SHP77 (cell line): ENCODE measurements around the gene CHD5.

Source experiments
- DNase-seq, 2 experiments: peaks; one replicate each; lab custom pipeline; 2025; lab: John Stamatoyannopoulos, UW

CHD5 gene

GRCh38 chr1:6134206-6134605, 45.9 kb downstream of the CHD5 start:
- no peak for DNase-seq

DNA sequence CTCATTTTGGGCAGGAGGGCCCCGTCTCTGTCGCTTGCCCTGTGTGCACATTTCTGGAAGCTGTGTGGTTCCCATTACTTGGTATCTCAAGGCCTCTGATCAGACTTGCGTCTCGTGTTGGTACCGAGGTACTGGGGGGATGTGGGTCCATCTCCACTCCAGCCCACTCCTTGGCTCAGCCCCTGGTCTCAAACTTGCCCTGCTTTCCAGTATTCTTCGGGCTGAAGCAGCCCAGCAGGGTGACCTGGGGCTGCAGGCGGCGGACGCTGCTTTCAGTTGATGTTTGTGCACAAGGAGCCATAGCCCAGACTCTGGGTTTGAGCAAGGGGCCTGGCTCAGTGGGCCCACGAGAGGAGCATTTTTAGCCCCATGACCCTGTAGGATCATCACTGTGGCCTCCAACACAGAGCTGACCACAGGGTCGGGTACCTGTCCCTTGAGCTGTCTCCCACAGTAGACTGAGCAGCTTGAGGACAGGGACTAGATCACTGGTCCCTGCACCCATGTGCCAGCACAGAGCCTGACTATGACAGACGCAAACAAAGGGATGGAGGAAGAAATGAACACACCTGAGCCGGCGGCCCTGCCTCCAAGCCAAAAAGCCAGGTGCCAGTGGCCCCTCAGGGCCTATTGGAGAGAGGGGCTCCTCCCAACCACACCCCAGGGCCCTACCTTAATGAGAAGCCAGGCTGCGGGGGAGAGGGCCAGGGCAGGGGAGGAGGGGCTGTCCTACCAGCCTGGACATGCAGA, 46.8 kb downstream of the CHD5 start:
- DNase-seq: no peak

DNA sequence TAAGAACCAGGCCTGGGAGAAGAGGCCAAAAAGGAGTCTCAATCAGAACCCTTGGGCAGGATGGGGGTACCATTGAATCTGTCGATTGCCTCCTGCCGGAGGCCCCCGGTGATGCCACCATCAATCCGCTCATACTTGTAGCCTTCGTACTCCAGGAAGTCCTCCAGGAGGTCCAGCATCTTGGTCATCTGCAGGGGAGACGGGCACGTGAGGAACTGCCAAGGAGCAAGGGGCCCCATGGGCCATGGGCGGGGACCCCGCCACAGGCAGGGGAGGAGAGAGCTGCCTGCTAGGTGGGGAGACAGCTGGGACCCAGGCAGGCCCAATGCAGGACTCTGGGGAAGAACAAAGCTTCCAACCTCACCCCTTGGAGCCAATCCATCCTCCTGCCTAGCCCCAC, 48.6 kb downstream of the CHD5 start:
- DNase-seq: no peak

- no peak for DNase-seq
Measured at GRCh38 chr1:6130596-6130995, 49.5 kb downstream of the CHD5 start.

GRCh38 chr1:6130036-6130435, 50.1 kb downstream of the CHD5 start:
- no peak for DNase-seq

- DNase-seq: no peak
Measured at GRCh38 chr1:6129313-6129712, 50.8 kb downstream of the CHD5 start.

- DNase-seq: no peak
Measured at GRCh38 chr1:6128276-6129081, 51.6 kb downstream of the CHD5 start.

- DNase-seq: no peak
Measured at GRCh38 chr1:6127587-6128163, 52.4 kb downstream of the CHD5 start.

DNA sequence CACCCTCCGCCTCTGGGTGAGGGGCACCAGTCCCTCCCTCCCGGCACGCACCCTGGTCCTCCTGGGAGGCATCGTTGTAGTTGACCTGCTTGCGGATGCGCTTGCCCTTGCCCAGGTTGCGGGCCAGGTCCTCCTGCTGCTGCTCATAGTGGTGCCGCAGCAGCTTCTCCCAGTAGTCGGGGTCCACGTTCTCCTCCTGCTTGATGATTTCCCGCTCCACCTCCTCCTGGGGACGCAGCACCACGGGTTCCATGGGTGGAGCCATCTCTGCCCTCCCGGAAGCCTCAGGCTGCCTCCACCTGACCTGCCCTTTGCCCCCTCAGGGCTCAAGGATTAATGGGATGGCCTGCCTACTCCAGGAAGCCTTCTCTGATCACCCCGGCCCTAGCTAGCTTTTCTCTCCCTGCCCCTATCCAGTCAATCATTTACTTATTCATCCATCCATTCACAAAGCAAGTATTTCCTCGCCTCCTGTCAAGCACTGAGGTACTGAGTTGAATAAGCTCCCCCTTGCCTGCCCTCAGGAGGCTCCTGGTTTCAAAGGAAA, 53.5 kb downstream of the CHD5 start:
- DNase-seq: no peak

GRCh38 chr1:6126028-6126427, 54.1 kb downstream of the CHD5 start:
- DNase-seq: no peak

- DNase-seq: no peak
Measured at GRCh38 chr1:6125366-6125765, 54.8 kb downstream of the CHD5 start.

- DNase-seq: no peak
Measured at GRCh38 chr1:6124746-6125365, 55.3 kb downstream of the CHD5 start.

- no peak for DNase-seq
Measured at GRCh38 chr1:6124341-6124740, 55.8 kb downstream of the CHD5 start.

DNA sequence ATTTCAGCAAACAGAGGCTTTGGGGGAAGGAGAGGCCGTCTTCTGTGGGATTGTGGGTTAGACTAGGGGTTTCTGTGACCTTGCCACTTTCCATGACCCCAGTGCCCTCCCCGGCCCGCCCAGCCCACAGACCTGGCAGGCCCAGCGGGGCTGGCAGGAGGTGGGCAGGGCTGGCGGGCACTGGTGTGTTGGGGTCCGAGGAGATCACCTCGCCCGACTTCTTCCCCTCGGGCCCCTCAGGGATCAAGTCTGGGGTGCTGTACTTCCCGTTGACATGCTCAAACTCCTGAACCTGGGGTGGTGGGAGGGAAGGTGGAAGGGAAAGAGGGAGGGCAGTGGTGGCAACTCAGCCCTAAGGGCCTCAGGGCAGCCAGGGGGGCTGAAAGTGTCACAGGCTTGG, 56.3 kb downstream of the CHD5 start:
- DNase-seq: no peak

GRCh38 chr1:6123083-6123482, 57.0 kb downstream of the CHD5 start:
- no peak for DNase-seq

GRCh38 chr1:6121651-6122370, 58.3 kb downstream of the CHD5 start:
- DNase-seq: no peak

GRCh38 chr1:6121021-6121421, 59.1 kb downstream of the CHD5 start:
- no peak for DNase-seq

DNA sequence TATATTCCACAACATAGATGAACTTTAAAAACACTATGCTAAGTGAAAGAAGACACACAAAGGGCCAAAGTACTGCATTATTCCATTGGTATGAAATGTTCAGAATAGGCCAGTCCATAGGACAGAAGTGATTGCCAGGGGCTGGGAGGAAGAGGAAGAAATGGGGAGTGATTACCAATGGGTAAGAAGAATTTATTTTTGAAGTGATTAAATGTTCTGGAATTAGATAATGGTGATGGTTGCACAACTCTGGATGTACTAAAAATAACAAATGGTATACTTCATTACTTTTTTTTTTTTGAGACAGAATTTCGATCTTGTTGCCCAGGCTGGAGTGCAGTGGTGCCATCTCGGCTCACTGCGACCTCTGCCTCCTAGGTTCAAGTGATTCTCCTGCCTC, 61.7 kb downstream of the CHD5 start:
- DNase-seq: no peak

DNA sequence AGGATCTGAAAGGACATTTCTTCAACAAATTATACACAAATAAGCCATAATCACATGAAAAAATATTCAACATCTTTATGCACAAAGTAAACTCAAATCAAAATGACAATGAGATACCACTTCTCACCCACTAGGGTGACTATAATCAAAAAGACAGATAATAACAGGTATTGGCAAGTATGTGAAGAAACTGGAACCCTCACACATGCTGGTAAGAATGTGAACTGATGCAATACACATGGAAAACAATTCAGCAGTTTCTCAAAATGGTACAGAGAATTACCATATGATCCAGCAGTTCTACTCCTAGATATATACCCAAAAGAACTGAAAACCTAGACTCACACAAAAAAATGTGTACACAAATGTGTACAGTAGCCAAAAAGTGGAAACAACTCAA, 62.5 kb downstream of the CHD5 start:
- DNase-seq: no peak

- DNase-seq: no peak
Measured at GRCh38 chr1:6117064-6117463, 63.1 kb downstream of the CHD5 start.

DNA sequence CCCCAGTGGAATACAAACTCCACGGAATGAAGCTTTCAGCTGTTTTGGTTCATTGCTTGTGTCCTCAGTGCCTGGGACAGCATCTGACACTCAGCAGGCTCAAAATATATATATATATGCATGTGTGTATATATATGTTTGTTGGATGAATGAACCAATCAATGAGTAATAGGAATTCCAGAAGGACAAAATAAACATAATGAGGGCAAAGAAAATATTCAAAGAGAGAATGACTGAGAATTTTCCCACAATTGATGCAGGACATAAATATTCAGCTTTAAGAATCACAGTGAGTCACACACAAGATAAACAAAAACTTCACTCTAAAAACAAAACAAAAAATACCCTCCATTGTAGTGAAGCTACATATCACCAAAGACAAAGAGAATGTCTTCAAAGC, 64.0 kb downstream of the CHD5 start:
- DNase-seq: no peak

GRCh38 chr1:6113745-6114144, 66.4 kb downstream of the CHD5 start:
- no peak for DNase-seq
